Stimulated activated CD4-positive, alpha-beta T cell treated with anti-CD3 and anti-CD28 coated beads, Interleukin-4, amount 100 ng/mL, for 24 hours (primary cell): ENCODE data around the gene CTDSP1.

ENCODE experiments used
- DNase-seq: peaks from one replicate; pipeline ENCODE4 v3.0.0-alpha.2; 2020

Gene CTDSP1

DNA sequence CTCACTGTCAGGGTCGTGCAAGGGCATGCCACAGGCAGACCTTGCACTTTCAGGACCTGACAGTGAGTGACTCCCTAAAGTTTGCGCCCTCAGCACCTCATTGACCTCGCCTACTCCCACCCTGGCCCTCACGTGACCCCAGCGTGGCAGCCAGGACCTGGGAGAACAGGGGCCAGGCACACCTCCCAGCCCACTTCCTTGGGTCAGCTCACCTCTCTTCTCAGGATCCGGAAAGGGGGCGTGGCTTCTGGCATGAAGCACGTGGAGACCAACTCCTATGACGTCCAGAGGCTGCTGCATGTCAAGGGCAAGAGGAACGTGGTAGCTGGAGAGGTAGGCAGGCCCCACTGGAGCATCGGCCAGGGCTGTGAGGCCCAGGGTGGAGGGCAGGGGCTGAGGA lies 28.1 kb downstream of the CTDSP1 start:
- DNase-seq = no peak

DNA sequence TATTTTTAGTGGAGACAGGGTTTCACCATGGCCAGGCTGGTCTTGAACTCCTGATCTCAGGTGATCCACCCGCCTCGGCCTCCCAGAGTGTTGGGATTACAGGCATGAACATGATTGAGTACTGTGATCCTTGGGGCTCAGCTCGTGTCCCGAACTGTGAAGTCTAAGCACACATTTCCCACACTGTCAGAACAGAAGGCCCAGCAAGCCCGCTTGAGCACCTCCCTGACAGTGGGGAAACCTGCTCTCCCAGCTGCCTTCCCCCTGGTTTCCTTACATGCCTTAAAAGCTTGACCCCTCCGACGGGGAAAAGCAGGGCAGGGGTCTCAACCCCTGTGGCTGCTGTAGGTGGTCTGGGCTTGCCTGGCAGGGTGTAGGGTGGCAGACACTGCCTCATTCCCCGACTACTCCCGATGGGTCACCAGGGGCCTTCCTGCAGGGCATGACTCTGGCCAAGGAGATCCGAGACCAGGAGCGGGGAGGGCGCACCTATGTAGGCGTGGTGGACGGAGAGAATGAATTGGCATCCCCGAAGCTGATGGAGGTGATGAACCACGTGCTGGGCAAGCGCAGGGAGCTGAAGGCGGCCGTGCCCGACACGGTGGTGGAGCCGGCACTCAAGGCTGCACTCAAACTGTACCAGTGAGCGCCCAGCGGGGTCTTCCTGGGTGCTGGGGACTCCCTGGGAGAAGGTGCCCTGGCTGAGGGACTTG lies 29.3 kb downstream of the CTDSP1 start:
- no peak for DNase-seq

DNA sequence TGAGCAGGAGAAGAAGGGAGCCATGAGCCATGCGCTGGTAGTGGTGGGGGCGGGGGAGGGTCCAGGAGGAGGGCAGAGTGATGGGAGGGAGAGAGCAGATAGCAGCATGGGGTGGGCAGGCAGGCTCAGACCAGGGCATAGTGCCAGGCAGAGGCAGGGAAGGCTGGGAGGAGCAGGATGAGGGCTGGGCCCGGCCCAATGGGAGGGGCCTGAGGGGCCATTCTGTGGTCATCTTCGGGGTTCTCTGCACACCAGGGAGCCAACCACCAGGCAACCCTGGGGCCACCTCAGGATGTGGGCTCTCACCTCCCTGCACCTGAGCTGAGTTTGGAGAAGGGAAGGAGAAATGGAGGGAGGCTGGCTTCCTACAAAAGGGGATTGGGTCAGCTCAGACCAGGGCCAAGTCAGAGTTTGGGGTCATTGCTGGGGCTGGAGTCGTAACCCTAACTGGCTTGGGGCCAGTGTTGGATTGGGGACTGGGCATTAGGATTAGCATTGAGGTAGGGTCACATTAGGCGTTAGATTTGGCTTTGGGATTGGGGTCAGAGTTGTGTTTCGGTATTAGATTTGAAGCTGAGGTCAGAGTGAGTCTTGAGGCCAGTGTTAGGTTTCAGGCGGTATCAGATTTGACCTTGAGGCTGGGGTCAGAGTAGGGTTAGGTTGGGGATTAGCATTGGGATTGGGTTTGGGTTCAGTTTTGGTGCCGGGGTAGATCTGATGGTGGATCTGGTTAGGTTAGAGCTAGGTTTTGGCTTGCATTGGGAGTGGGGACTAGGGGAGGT lies 30.4 kb downstream of the CTDSP1 start:
- no peak for DNase-seq

DNA sequence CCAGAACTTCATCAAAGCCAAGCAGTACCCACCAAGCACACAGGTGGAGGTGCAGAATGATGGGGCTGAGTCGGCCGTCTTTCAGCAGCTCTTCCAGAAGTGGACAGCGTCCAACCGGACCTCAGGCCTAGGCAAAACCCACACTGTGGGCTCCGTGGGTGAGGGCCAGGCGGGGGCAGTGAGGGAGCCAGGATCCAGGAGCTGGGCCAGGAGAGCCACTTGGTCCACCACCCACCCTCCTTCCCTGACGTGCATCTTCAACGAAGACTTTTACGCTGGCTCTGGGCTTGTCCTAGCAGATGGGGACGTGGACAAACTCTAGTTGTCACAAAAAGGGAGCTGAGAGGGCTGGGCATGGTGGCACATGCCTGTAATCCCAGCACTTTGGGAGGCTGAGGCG lies 31.1 kb downstream of the CTDSP1 start:
- no peak for DNase-seq

DNA sequence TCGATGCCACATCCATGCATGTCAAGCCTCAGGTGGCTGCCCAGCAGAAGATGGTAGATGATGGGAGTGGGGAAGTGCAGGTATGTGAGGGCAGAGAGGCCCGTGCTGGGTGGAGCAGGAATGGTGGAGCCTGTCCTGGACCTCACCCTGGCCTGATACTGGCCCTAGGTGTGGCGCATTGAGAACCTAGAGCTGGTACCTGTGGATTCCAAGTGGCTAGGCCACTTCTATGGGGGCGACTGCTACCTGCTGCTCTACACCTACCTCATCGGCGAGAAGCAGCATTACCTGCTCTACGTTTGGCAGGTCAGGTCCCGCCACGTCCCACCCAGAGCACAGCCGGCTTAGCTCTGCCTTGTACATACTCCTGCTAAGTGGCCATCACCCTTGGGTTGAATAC lies 32.2 kb downstream of the CTDSP1 start:
- no peak for DNase-seq

DNA sequence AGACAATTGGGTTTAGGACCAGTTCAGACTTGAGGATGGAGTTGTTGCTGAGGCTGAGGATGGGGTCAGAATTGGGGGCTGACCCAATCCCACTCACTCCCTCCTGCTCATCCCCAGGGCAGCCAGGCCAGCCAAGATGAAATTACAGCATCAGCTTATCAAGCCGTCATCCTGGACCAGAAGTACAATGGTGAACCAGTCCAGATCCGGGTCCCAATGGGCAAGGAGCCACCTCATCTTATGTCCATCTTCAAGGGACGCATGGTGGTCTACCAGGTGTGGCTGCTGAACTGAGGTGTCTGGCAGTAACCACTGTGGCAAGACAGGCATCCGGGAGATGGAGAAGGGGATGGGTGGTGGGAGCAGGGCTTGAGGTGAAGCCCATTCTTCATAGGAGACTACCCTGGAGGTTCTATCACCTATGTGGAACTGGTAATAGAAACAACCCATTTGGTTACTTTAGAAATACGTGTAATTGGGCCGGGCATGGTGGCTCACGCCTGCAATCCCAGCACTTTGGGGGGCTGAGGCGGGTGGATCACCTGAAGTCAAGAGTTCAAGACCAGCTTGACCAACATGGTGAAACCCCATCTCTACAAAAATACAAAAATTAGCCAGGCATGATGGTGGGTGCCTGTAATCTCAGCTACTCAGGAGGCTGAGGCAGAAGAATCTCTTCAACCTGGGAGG lies 33.2 kb downstream of the CTDSP1 start:
- no peak for DNase-seq

DNA sequence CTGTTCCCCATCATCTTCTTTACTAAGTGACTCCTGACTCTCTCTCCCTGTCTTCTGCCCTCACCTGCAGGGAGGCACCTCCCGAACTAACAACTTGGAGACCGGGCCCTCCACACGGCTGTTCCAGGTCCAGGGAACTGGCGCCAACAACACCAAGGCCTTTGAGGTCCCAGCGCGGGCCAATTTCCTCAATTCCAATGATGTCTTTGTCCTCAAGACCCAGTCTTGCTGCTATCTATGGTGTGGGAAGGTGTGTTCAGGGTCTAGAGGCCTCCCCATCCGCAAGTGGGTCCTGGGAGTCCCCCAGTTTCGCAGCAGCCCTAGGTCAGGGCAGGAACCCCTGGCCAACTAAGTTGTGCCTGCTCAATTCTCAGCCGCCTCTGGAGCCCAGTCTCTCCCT lies 34.8 kb downstream of the CTDSP1 start:
- DNase-seq = no peak

DNA sequence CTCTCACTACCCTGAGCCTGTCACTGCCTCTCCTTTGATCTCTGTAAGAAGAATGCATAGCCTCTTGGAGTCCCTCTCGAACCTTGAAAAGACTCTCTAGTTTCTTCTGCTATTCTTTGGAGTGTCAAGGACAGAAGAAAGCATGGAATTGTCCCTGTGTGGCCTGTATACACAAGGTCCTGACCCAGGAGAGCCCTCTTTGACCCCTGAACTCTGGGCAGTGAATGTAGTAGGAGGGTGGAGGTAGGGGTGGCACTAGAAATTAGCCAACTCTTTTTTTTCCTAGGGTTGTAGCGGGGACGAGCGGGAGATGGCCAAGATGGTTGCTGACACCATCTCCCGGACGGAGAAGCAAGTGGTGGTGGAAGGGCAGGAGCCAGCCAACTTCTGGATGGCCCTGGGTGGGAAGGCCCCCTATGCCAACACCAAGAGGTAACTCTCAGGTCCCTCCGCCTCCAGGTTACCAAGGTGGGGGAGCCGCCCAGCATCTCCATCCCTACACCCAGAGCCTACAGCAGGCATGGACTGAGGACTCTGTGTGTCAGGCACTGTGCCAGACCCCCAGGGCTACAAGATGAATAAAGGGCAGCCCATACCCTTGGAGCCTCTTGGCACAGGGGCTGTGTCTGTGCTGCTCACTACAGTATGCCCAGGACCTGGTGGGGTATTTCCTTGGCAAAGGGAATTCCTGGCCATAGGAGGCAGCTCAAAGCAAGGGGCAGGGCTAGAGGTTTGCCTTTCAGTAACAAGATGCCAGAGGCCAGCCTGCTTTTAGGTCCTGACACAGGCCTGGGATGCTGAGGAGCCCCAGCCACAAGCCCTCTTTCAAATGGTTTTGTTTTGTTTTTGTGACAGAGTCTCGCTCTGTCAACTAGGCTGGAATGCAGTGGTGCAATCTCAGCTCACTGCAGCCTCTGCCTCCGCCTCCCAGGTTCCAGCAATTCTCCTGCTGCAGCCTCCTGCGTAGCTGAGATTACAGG lies 35.6 kb downstream of the CTDSP1 start:
- DNase-seq = no peak

DNA sequence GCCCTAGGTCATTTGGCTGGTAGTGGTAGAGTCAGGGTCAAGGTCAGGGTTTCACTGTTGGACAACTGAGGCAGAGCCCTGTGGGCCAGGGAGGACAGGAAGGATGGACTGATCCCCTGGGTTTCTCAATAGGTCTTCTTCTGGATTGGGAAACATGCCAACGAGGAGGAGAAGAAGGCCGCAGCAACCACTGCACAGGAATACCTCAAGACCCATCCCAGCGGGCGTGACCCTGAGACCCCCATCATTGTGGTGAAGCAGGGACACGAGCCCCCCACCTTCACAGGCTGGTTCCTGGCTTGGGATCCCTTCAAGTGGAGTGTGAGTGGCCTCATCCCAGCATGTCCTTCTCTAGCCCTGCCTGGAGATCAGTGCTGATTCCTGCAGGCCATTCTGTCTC lies 37.3 kb downstream of the CTDSP1 start:
- DNase-seq = no peak

DNA sequence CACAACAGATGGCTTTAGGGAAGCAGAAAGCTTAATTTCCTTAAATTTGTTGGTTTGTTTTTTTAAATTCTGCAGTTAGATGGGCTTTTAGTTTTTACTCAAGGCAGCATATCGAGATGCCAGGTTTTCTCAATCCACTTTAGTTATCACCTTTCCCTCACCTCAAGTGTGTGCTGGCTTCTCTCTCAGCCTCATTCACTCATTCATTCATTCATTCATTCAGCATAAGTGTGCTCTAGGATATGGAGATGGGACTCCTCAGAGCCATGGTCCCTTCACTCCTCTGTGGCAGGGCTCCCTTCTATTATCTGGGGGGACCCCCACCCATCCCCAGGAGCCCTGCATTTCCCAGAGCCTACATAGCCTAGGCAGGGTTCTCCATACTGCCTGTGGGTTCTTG lies 38.3 kb downstream of the CTDSP1 start:
- no peak for DNase-seq

DNA sequence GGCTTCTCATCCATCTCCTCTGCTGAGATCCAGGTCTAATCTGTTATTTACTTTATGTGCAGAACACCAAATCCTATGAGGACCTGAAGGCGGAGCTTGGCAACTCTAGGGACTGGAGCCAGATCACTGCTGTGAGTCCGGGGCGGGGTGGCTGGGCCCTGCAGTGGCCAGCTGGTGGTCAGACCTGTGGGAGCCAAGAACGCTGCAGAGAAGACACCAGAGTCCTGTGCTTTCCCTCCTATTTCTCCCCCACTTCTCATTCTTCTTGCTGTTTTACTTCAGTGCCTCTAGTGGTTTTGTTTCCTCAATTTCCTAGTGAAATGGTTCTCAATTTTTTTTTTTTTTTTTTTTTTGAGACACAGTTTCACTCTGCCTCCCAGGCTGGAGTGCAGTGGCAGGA lies 38.9 kb downstream of the CTDSP1 start:
- no peak for DNase-seq

DNA sequence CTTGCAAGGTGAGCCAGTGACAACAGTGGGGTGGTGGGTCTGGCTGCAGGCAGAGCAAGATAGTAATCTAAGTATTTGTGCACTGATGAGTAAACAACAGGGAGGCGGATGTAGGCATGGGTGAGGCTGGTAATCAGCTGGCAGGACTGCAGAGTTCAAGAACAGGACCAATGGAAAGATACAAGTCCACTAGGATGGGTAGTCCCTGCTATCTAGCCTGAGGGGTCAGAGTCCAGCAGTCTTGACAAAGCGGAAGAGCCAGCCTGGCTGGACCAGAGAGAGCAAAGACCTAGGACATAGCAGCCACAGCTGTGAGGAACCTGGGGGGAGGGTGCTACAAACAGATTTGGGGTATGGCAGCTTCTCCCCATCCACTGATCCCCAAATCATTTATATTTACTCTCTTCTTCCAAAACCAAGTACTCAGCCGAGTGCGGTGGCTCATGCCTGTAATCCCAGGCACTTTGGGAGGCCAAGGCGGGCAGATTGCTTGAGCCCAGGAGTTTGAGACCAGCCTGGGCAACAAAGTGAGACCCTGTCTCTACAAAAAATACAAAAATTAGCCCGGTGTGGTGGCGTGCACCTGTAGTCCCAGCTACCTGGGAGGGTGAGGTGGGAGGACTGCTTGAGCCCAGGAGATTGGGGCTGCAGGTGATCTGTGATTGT lies 45.2 kb downstream of the CTDSP1 start:
- no peak for DNase-seq

DNA sequence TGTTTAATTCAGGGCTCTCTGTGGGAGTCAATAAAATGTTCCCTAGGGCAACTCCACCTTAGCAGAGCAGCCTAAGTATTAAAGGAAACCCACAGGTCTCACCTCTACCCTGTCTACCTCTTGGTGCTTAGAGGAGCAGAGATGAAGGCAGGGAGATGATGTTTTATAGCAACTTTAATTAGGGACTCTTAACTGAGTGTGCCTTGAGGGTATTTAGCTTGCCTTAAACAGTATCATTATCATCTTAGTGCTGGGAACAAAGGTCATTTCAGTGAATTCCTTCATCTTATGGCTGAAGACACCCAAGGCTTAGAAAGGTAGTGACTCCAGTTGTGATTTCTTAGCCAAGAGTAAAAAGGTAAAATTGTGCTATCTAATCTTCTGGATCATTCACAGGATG lies 45.9 kb downstream of the CTDSP1 start:
- DNase-seq = no peak

DNA sequence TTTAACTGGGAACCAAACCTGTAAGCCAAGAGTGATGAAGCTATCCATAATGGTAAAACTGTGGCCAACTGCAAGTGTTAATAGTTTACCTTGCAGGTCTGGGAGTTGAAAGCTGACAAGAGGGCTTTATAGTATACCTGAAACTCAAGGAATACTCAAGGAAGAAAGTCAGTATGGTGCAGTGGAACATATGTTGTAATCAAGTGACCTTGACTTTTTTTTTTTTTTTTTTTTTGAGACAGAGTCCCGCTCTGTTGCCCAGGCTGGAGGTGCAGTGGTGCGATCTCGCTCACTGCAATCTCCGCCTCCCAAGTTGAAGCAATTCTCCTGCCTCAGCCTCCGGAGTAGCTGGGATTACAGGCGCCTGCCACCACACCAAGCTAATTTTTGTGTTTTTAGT lies 46.9 kb downstream of the CTDSP1 start:
- no peak for DNase-seq

DNA sequence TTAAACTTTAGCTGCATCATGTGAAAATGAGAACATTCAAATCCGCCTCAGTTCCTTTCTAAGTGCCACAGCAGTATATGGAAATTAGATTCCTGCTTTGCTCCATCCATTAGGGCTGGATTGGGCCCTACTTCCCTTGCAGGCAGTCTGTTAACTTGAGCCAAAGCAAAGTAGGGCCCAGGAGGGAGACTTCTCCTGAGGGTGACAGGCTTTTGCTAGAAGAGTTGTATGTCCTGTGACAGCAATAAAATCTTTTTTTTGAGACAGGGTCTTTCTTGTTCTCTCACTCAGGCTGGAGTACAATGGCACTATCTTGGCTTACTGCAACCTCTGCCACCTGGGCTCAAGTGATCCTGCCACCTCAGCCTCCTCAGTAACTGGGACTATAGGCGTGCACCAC lies 47.4 kb downstream of the CTDSP1 start:
- DNase-seq = no peak

DNA sequence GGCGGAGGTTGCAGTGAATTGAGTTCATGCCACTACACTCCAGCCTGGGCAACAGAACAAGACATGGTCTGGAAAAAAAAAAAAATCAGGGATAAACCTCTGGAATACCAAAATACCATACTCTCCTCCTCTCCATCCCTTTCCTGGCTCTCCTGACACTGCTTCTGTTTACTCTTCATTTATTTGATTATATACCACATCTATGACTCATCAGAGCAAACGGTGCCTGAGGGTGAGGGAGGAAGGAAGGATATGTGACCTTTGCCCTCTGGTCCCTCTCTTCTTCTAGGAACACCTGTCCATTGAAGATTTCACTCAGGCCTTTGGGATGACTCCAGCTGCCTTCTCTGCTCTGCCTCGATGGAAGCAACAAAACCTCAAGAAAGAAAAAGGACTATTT lies 49.3 kb downstream of the CTDSP1 start:
- DNase-seq = no peak

DNA sequence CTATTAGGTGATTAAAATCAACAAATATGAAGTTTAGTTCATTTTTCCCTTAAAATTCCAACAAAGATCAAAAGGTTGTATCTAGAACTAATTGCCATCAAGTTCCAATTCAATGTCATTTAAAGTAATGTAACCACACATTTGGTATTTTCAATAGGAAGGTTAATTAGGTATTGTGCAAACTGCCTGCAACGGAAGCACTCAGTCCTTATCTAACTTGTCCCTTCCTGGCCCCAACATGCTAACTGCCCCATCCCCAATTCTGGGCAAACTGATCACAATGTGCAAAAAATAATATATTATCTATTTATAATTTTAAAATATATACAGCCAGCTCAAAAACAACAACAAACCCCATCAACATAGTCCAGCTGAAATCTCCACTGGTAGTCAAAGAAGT lies 52.4 kb downstream of the CTDSP1 start:
- no peak for DNase-seq
